Ovary (tissue), 9 donors: ENCODE data around the gene ARHGAP22. TPM values are rescaled to one million over a fixed set of nuclear protein-coding genes. Genes with fewer than 3 reads are reported as not detected.

ENCODE experiments used
- DNase-seq, 5 donors: peaks; one replicate each; pipeline ENCODE4 v3.0.0-alpha.2; 2019 to 2020
- H3K27ac ChIP-seq, 2 donors: fragments of 200-600 bp; one replicate each; pipeline versions ENCODE4 v1.5.1 to v1.8.0; 2019 to 2022
- H3K27me3 ChIP-seq: fragments of 200-600 bp; one replicate; pipeline ENCODE4 v1.8.0; 2022
- H3K36me3 ChIP-seq: fragments of 200-600 bp; sonication (generic); one replicate; pipeline ENCODE4 v1.5.1; 2019
- H3K4me1 ChIP-seq: one replicate; pipeline ENCODE4 v1.8.1; 2013; ENCODE audit warnings: mild to moderate bottlenecking, moderate library complexity; ENCODE audit not compliant: insufficient read depth
- H3K4me3 ChIP-seq: fragments of 200-600 bp; sonication (generic); one replicate; pipeline ENCODE4 v1.5.1; 2017
- H3K9me3 ChIP-seq, 2 donors: fragments of 200-600 bp in 1 of 2; sonication (generic) in 1 of 2; one replicate each; pipeline versions ENCODE4 v1.5.1 to v1.8.1; 2013 to 2019; ENCODE audit warnings: mild to moderate bottlenecking in 1 of 2, moderate library complexity in 1 of 2
- CTCF ChIP-seq, 3 donors: fragments of 450-650 bp in 2 of 3; fragments of 200-600 bp in 1 of 3; IDR thresholded peaks; one replicate each; pipeline versions ENCODE4 v1.5.1 to v1.8.0; 2016 to 2022; ENCODE audit warnings: antibody characterized with exemption in 3 of 3, mild to moderate bottlenecking in 1 of 3
- EP300 ChIP-seq: sonication (generic); formaldehyde crosslinking; IDR thresholded peaks from one replicate; pipeline ENCODE4 v1.6.1; 2017; ENCODE audit warnings: antibody characterized with exemption
- POLR2A ChIP-seq: fragments of 450-650 bp; IDR thresholded peaks from one replicate; pipeline ENCODE4 v1.6.1; 2017; ENCODE audit warnings: antibody characterized with exemption, mild to moderate bottlenecking, moderate library complexity
- WGBS, 3 donors: extraction: QIAGEN DNeasy Blood & Tissue Kit in 1 of 3; methylation state at CpG; one replicate each; pipeline versions ENCODE4 v1.1.5 to v1.1.7; 2013 to 2017; 5-methylcytosine and 5-hydroxymethylcytosine counted together
- intact Hi-C, 4 donors: fragments of 100-400 bp; cut with DNase I; formaldehyde crosslinking; loops; one replicate each; pipeline versions ENCODE4 v1.11.0 to v1.15.1; 2022 to 2023
- polyA plus RNA-seq, 2 donors: library from polyadenylated mRNA; stranded (reverse); fragments of 200-250 nt in 1 of 2; fragments of 350-450 nt in 1 of 2; fragmentation: Illumina TruSeq in 1 of 2; extraction: RNeasy Lipid Tissue Mini Kit (QIAGEN cat#74804) in 1 of 2; gene quantifications; one replicate each; pipeline ENCODE4 v1.2.3, GENCODE V29; 2013 to 2014
- total RNA-seq, 7 donors: library from RNA; depleted of rRNA in 2 of 7; stranded (reverse); fragments of >200 nt in 2 of 7; fragmentation: NEBNext Ultra II Directional in 3 of 7; extraction: Animal tissue kit (Norgen Biotek cat#: 25700) in 3 of 7; gene quantifications; one replicate each; pipeline versions ENCODE4 v1.1.0 to v1.2.4, GENCODE V29; 2016 to 2023
- donor health status: DM: no; HTN: no; CAD: no; lungs with moderate emphysema.
- donor health status: DM: no; HTN: no; CAD: no.
- donor health status: Bipolar disorder and iron deficiency.
- donor health status: DM: yes; HTN: yes; CAD: no.
- donor health status: DM: no; HTN: no; CAD: no.
- donor health status: DM: yes; HTN: yes; CAD: no.

The ARHGAP22 gene
- total and polyA plus RNA-seq, 9 donors, result 3.9 to 14.3 (median 5.7) TPM

GRCh38 chr10:48496831-48497779 lies 107.8 kb downstream of the ARHGAP22 start:
- H3K27me3 ChIP-seq, result no peaks in the 10 kb centered on the region
- no peaks in the 10 kb centered on the region for H3K9me3 ChIP-seq
- H3K27ac ChIP-seq, result peak overlapping the region in 1 of 2 donors; percentile 43
- DNase-seq, result peak; percentile 42 to 62 (median 61)
- H3K36me3 ChIP-seq, result no peaks in the 10 kb centered on the region
- 31 to 36% (median 32%) methylated on average over 12 of the region's 12 CpGs for whole genome bisulfite sequencing, 3 donors
- intact Hi-C loops, result no loop called here
- TF ChIP-seq CTCF (IDR thresholded peaks at IDR 0.05) (no peak), EP300 (no peak), POLR2A (no peak)
- H3K4me3 ChIP-seq, result no peak overlapping the region
- H3K4me1 ChIP-seq, result peaks cover 11% of the 10 kb centered on the region

GRCh38 chr10:48496105-48496830 lies 108.6 kb downstream of the ARHGAP22 start:
- no peak for TF ChIP-seq POLR2A
- no peak for TF ChIP-seq EP300
- TF ChIP-seq CTCF (IDR thresholded peaks at IDR 0.05), result no peak
- no peak for DNase-seq
- WGBS, 3 donors, result 85 to 89% (median 88%) methylated on average over 10 of the region's 10 CpGs
- Histone ChIP-seq H3K36me3 (no peaks in the 10 kb centered on the region), H3K27ac (no peak overlapping the region), H3K9me3 (no peaks in the 10 kb centered on the region), H3K4me3 (no peak overlapping the region), H3K4me1 (peaks cover 11% of the 10 kb centered on the region), H3K27me3 (no peaks in the 10 kb centered on the region)
- intact Hi-C loops, result no loop called here

- intact Hi-C loops, result no loop called here
- TF ChIP-seq POLR2A (no peak), EP300 (no peak), CTCF (IDR thresholded peaks at IDR 0.05) (no peak)
- H3K4me3 ChIP-seq, result no peak overlapping the region
- peaks cover 11% of the 10 kb centered on the region for H3K4me1 ChIP-seq
- WGBS, 3 donors, result 94 to 95% (median 94%) methylated on average over 11 of the region's 11 CpGs
- no peaks in the 10 kb centered on the region for H3K36me3 ChIP-seq
- no peaks in the 10 kb centered on the region for H3K9me3 ChIP-seq
- no peaks in the 10 kb centered on the region for H3K27me3 ChIP-seq
- no peak overlapping the region for H3K27ac ChIP-seq
- DNase-seq, result peak in 1 of 5 donors; percentile 13
Measured at GRCh38 chr10:48495282-48496045, 109.4 kb downstream of the ARHGAP22 start.

GRCh38 chr10:48494611-48495010 lies 110.3 kb downstream of the ARHGAP22 start:
- Histone ChIP-seq H3K4me3 (no peak overlapping the region), H3K9me3 (no peaks in the 10 kb centered on the region), H3K36me3 (no peaks in the 10 kb centered on the region), H3K27ac (no peak overlapping the region), H3K27me3 (no peaks in the 10 kb centered on the region), H3K4me1 (peaks cover 11% of the 10 kb centered on the region)
- peak in 1 of 5 donors; percentile 6 for DNase-seq
- TF ChIP-seq POLR2A (no peak), CTCF (IDR thresholded peaks at IDR 0.05) (no peak), EP300 (no peak)
- WGBS, 3 donors, result 58 to 87% (median 81%) methylated on average over 5 of the region's 5 CpGs
- intact Hi-C loops, result no loop called here
